HepG2 (cell line): ENCODE measurements around the gene VPS18.

Experiments
- CTCF ChIP-seq: sonication (generic); formaldehyde crosslinking; IDR thresholded peaks from 2 replicates; pipeline ENCODE4 v1.5.0; 2020; ENCODE audit warnings: mild to moderate bottlenecking, missing genetic modification reagents, moderate library complexity
- DRAP1 ChIP-seq: IDR thresholded peaks from 2 replicates; pipeline ENCODE4 v1.6.1; 2016; ENCODE audit warnings: missing genetic modification reagents, missing compliant biosample characterization
- GRHL1 ChIP-seq: sonication (generic); formaldehyde crosslinking; conservative IDR thresholded peaks from 2 replicates; pipeline ENCODE4 v1.8.0; 2022; ENCODE audit warnings: missing genetic modification reagents
- KAT2B ChIP-seq: fragments of 150-350 bp; IDR thresholded peaks from 2 replicates; pipeline ENCODE4 v1.6.1; 2014; ENCODE audit warnings: low read depth, low read length, borderline replicate concordance
- MAFK ChIP-seq, 2 experiments: IDR thresholded peaks in 1 of 2; conservative IDR thresholded peaks in 1 of 2; 2 replicates each; pipeline ENCODE4 v1.6.1; 2011; ENCODE audit warnings: improper control_type of control experiment in 2 of 2, low read length in 2 of 2
- MYNN ChIP-seq: sonication (generic); formaldehyde crosslinking; IDR thresholded peaks from 2 replicates; pipeline ENCODE4 v1.4.0; 2020; ENCODE audit warnings: mild to moderate bottlenecking, low read depth, missing genetic modification reagents
- RXRA ChIP-seq: sonication (generic); formaldehyde crosslinking; IDR thresholded peaks from 2 replicates; pipeline ENCODE4 v1.5.1; 2020; ENCODE audit warnings: missing genetic modification reagents
- SMAD9 ChIP-seq: sonication (generic); formaldehyde crosslinking; IDR thresholded peaks from 2 replicates; pipeline ENCODE4 v1.5.1; 2020; ENCODE audit warnings: mild to moderate bottlenecking, missing genetic modification reagents
- SNAPC4 ChIP-seq: sonication (generic); formaldehyde crosslinking; IDR thresholded peaks from 2 replicates; pipeline ENCODE4 v1.4.0; 2020; ENCODE audit warnings: mild to moderate bottlenecking, missing genetic modification reagents
- SRF ChIP-seq: IDR thresholded peaks from 2 replicates; pipeline ENCODE4 v1.6.1; 2011; ENCODE audit warnings: mild to moderate bottlenecking, low read depth, low read length, moderate library complexity

GRCh38 chr15:40915116-40915661, 20.9 kb downstream of the VPS18 start:
- TF ChIP-seq SNAPC4 (CRISPR knock-in tag) (no peak), MAFK (conservative IDR thresholded peaks at IDR 0.05 in 1 of 2, IDR thresholded peaks at IDR 0.05 in 1 of 2; ENCODE audit: low read length in 2 of 2) (no peak), DRAP1 (CRISPR knock-in tag) (no peak), SRF (no peak), RXRA (CRISPR knock-in tag) (no peak), MYNN (CRISPR knock-in tag) (no peak), CTCF (no peak), GRHL1 (no peak), SMAD9 (no peak), KAT2B (no peak)
